ENCODE results near the gene EFEMP1.

DNA sequence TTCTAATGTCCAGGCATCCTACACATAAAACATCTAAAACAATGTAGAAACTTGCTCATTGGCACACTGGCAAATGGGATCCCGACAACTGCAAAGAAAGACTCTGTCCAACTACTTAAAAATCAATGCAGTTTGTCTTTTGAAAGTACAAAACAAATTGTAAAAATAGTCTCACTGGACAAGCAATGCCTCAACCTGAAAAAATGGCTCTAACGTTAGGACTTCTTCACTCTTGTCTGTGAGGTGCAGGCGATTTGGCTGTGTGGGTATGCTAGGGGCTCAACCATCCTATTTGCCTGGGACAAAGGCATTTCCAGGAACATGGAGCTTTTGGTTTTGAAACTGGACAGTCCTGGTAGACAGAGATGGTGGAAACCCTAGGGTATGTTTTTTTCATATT is 10.7 kb downstream of the EFEMP1 start:
- no peak for TF ChIP-seq POLR2AphosphoS5 (IDR thresholded peaks at IDR 0.05; ENCODE audit: borderline replicate concordance, low read depth, low read length)
- TF ChIP-seq EZH2 (IDR thresholded peaks at IDR 0.05) = no peak
- no peak for TF ChIP-seq FOXP2 (optimal IDR thresholded peaks at IDR 0.05; ENCODE audit: control extremely low read depth, extremely low read length, insufficient read depth)
